Neural crest cell (in vitro differentiated cells): ENCODE results near the gene PRTN3. TPM values are rescaled to one million over a fixed set of nuclear protein-coding genes. Genes with fewer than 3 reads are reported as not detected.

Source experiments
- DNase-seq: peaks from one replicate; pipeline ENCODE4 v3.0.0; 2021; ENCODE audit warnings: low read depth, mixed read lengths, low spot score
- H3K27ac Mint-ChIP-seq: one replicate; pipeline ENCODE4 v1.8.0; 2021; ENCODE audit warnings: mild to moderate bottlenecking, mixed read lengths; ENCODE audit not compliant: unreplicated experiment
- H3K27me3 Mint-ChIP-seq: 2 replicates; pipeline ENCODE4 v1.8.0; 2021; ENCODE audit warnings: low read depth, mild to moderate bottlenecking, mixed read lengths
- H3K36me3 Mint-ChIP-seq: 2 replicates; pipeline ENCODE4 v1.8.0; 2021; ENCODE audit warnings: low read depth, mild to moderate bottlenecking, mixed read lengths
- H3K4me1 Mint-ChIP-seq: 2 replicates; pipeline ENCODE4 v1.8.0; 2021; ENCODE audit warnings: mixed read lengths
- H3K4me3 Mint-ChIP-seq: one replicate; pipeline ENCODE4 v1.8.0; 2021; ENCODE audit warnings: mild to moderate bottlenecking, mixed read lengths
- H3K9me3 Mint-ChIP-seq: 2 replicates; pipeline ENCODE4 v1.8.0; 2021; ENCODE audit warnings: mixed read lengths
- CTCF ChIP-seq: fragments of 200-600 bp; sonication (generic); conservative IDR thresholded peaks from 2 replicates; pipeline ENCODE4 v1.5.0; 2021; ENCODE audit warnings: antibody characterized with exemption, mild to moderate bottlenecking
- total RNA-seq: library from RNA; stranded (reverse); gene quantifications from 2 replicates; pipeline ENCODE4 v1.2.1, GENCODE V29; 2021

The PRTN3 gene
- total RNA-seq, 1 donor from 2014 or later = not detected

GRCh38 chr19:801861-802497 is 38.8 kb upstream of the PRTN3 start:
- no peaks in the 10 kb centered on the region for H3K9me3 Mint-ChIP-seq
- no peak for DNase-seq
- H3K36me3 Mint-ChIP-seq = peaks cover 18% of the 10 kb centered on the region
- H3K27ac Mint-ChIP-seq = peak overlapping the region; percentile 79
- H3K27me3 Mint-ChIP-seq = peaks cover 15% of the 10 kb centered on the region
- peaks cover 34% of the 10 kb centered on the region for H3K4me1 Mint-ChIP-seq
- H3K4me3 Mint-ChIP-seq = peak overlapping the region; percentile 77
- TF ChIP-seq CTCF = no peak

GRCh38 chr19:802498-803098 is 38.2 kb upstream of the PRTN3 start:
- peak overlapping the region; percentile 77 for H3K4me3 Mint-ChIP-seq
- TF ChIP-seq CTCF = no peak
- no peak for DNase-seq
- peak overlapping the region; percentile 79 for H3K27ac Mint-ChIP-seq
- peaks cover 36% of the 10 kb centered on the region for H3K4me1 Mint-ChIP-seq
- peaks cover 24% of the 10 kb centered on the region for H3K36me3 Mint-ChIP-seq
- peaks cover 20% of the 10 kb centered on the region for H3K27me3 Mint-ChIP-seq
- no peaks in the 10 kb centered on the region for H3K9me3 Mint-ChIP-seq

GRCh38 chr19:803099-803561 is 37.7 kb upstream of the PRTN3 start:
- peaks cover 39% of the 10 kb centered on the region for H3K4me1 Mint-ChIP-seq
- H3K27ac Mint-ChIP-seq = no peak overlapping the region
- peaks cover 22% of the 10 kb centered on the region for H3K27me3 Mint-ChIP-seq
- DNase-seq = no peak
- TF ChIP-seq CTCF = no peak
- no peaks in the 10 kb centered on the region for H3K9me3 Mint-ChIP-seq
- peak overlapping the region; percentile 59 for H3K4me3 Mint-ChIP-seq
- peaks cover 28% of the 10 kb centered on the region for H3K36me3 Mint-ChIP-seq

GRCh38 chr19:803686-804418 is 36.9 kb upstream of the PRTN3 start:
- DNase-seq = no peak
- no peaks in the 10 kb centered on the region for H3K9me3 Mint-ChIP-seq
- H3K4me3 Mint-ChIP-seq = peak overlapping the region; percentile 59
- peaks cover 38% of the 10 kb centered on the region for H3K4me1 Mint-ChIP-seq
- no peak overlapping the region for H3K27ac Mint-ChIP-seq
- H3K36me3 Mint-ChIP-seq = peaks cover 28% of the 10 kb centered on the region
- no peak for TF ChIP-seq CTCF
- H3K27me3 Mint-ChIP-seq = peaks cover 20% of the 10 kb centered on the region

- H3K4me3 Mint-ChIP-seq = no peak overlapping the region
- no peak overlapping the region for H3K27ac Mint-ChIP-seq
- no peaks in the 10 kb centered on the region for H3K9me3 Mint-ChIP-seq
- H3K36me3 Mint-ChIP-seq = peaks cover 25% of the 10 kb centered on the region
- no peak for DNase-seq
- TF ChIP-seq CTCF = no peak
- peaks cover 31% of the 10 kb centered on the region for H3K4me1 Mint-ChIP-seq
- peaks cover 13% of the 10 kb centered on the region for H3K27me3 Mint-ChIP-seq
Observed at GRCh38 chr19:804419-805165, 36.2 kb upstream of the PRTN3 start.
